ENCODE measurements around the gene PGAP1. TPM values are rescaled to one million over a fixed set of nuclear protein-coding genes. Genes with fewer than 3 reads are reported as not detected.

PGAP1 gene
- total RNA-seq (2022; extraction: Qiagen RNA extraction): 1.5 to 3.1 TPM (median 2.4 TPM) in 5 replicates

GRCh38 chr2:196926562-196927375 is at the start of gene PGAP1:
Gene PGAP1 (minus strand): TSS chr2:196926707. CDS start chr2:196926616, 91 bp downstream.

GRCh38 chr2:196809260-196809659 is 117.2 kb downstream of the PGAP1 start, which contains the start of gene C2orf66:
Gene C2orf66 (minus strand): TSS chr2:196809355. CDS start chr2:196809336, 19 bp downstream.

Other genes starting within 250 kb of the PGAP1 start
- gene GTF3C3, start 127.0 kb downstream of the PGAP1 start, total RNA-seq (2022; extraction: Qiagen RNA extraction): 16.1 to 22.3 TPM (median 17.5 TPM) in 5 replicates
- gene C2orf66, start 117.4 kb downstream of the PGAP1 start, total RNA-seq (2022; extraction: Qiagen RNA extraction): 0.05 TPM in 1 of 5 replicates, not detected in the others